ENCODE measurements around the gene RMND1.

- TF ChIP-seq POLR2A (IDR thresholded peaks at IDR 0.05; ENCODE audit: low read depth, low read length) (no peak), POLR2AphosphoS5 (IDR thresholded peaks at IDR 0.05; ENCODE audit: low read depth, low read length) (no peak), TAF1 (IDR thresholded peaks at IDR 0.05; ENCODE audit: low read depth, low read length) (no peak), SPI1 (IDR thresholded peaks at IDR 0.05; ENCODE audit: low read depth, low read length) (no peak), POU2F2 (IDR thresholded peaks at IDR 0.05; ENCODE audit: low read depth, low read length) (no peak), PAX5 (IDR thresholded peaks at IDR 0.05; ENCODE audit: insufficient read depth, low read length, severe bottlenecking) (no peak)
Measured at GRCh38 chr6:151445482-151445881, 6.4 kb downstream of the RMND1 start.

Measured in GM12891 (cell line).